ENCODE measurements around the gene PDZD2.

DNA sequence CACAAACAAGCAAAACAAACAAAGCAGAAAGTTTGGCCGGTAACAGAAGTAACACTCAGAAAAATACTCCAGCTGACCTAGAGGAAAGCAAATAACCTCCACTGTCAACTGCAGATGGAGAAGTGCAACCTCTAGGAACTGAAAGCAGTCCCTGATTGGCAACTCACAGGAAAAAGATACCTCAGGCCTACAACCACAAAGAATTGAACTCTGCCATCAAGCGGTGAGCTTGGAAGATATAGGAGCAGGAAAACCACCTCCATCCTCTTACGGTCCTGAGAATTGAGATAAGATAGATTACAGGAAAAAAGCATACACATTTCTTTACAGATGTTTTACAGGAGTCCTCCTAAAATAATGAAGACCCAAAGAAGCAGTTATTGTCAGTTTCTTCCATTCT is 184.5 kb downstream of the PDZD2 start:
- TF ChIP-seq CTCF (conservative IDR thresholded peaks at IDR 0.05) (no peak), EZH2 (IDR thresholded peaks at IDR 0.05; ENCODE audit: low read depth) (no peak)

All from PC-9 (cell line).